Nucleus accumbens (tissue), 56 donors: ENCODE measurements around the gene LAMC1.

Experiments used
- DNase-seq, 56 donors: peaks; one replicate each; lab custom pipeline; 2025; lab: John Stamatoyannopoulos, UW

Gene LAMC1

GRCh38 chr1:183179033-183179432 is 155.8 kb downstream of the LAMC1 start:
- no peak for DNase-seq

GRCh38 chr1:183180218-183180617 is 157.0 kb downstream of the LAMC1 start:
- no peak for DNase-seq

- DNase-seq, result no peak
Measured at GRCh38 chr1:183180634-183181056, 157.4 kb downstream of the LAMC1 start.

GRCh38 chr1:183185941-183186490 is 162.8 kb downstream of the LAMC1 start, which contains the start of gene LAMC2:
Gene LAMC2 (plus strand): TSS chr1:183186264. CDS start chr1:183186353, 89 bp downstream.
- peak in 31 of 56 donors; percentile 5 to 68 (median 31) for DNase-seq

GRCh38 chr1:183186841-183187240 is 163.6 kb downstream of the LAMC1 start:
- no peak for DNase-seq

GRCh38 chr1:183188240-183188639 is 165.0 kb downstream of the LAMC1 start:
- DNase-seq, result no peak

GRCh38 chr1:183191833-183192232 is 168.6 kb downstream of the LAMC1 start:
- no peak for DNase-seq

- no peak for DNase-seq
Measured at GRCh38 chr1:183193963-183194525, 170.8 kb downstream of the LAMC1 start.

- DNase-seq, result no peak
Measured at GRCh38 chr1:183194527-183195141, 171.4 kb downstream of the LAMC1 start.

GRCh38 chr1:183195142-183195574 is 171.9 kb downstream of the LAMC1 start:
- DNase-seq, result no peak
